Activated CD8-positive, alpha-beta memory T cell treated with anti-CD3 and anti-CD28 coated beads, Interleukin-2, amount 50 U/mL, for 1 hour (primary cell): ENCODE data around the gene PATE3.

ENCODE experiments used
- DNase-seq: peaks from one replicate; pipeline ENCODE4 v3.0.0-alpha.2; 2020; ENCODE audit errors: extremely low read depth

The PATE3 gene, protein sequence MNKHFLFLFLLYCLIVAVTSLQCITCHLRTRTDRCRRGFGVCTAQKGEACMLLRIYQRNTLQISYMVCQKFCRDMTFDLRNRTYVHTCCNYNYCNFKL

DNA sequence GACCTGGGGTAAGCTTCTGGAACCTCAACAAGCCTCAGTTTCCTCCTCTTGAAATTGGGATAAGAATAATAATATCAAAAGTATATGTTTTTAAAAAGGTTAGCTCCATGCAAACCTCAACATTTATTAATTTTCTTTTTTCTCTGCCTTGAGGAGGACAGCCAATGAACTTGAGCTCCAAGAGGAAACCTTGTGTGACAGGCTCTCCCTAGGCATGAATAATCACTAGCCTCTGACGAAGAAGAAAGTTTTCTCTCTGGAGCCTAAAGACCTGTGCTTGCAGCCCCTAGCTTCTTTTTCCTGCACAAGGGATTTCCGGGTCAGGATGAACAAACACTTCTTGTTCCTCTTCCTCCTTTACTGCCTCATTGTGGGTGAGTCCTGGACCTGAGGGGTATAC, at the start of gene PATE3:
Gene PATE3, plus strand, starts transcription at position 301 of the 400 bp plus-strand sequence. Its CDS starts 25 bp downstream, at position 326.
- DNase-seq: no peak

DNA sequence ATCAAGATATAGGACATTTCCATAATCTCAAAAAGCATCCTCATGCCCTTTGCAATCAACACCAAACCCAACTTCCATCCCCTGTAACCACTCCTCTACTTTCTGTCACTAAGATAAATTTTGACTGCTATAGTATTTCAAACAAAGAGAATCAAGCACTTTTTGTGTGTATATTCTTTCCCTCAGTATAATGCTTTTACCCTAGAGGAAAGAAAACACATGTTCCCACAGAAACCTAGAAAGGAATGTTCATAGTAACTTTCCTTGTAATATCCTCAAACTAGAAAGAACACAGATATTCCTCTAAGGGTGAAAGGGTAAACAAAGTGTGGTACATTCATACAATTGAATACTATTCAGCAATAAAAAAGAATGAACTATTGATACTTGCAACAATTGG, 47.3 kb upstream of the PATE3 start:
- no peak for DNase-seq

DNA sequence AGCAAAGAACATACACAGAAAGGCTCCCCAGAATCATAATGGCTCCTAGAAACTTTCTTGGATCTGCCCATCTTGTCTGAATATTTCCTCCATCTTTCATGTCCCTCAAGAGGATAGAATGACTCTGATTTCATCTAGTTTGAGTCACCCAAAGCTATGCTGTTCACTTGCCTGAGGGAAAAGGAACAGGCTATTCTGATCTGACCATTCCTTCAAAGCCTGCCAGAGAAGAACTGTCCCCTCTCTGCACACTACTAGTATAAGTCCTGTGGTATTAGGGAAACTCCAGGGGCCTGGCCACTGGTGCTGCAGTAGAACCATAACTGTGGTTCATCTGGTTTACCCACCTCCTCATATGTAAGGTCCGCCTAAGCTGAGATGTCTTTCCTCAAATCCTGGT, 44.2 kb upstream of the PATE3 start:
- DNase-seq: no peak

DNA sequence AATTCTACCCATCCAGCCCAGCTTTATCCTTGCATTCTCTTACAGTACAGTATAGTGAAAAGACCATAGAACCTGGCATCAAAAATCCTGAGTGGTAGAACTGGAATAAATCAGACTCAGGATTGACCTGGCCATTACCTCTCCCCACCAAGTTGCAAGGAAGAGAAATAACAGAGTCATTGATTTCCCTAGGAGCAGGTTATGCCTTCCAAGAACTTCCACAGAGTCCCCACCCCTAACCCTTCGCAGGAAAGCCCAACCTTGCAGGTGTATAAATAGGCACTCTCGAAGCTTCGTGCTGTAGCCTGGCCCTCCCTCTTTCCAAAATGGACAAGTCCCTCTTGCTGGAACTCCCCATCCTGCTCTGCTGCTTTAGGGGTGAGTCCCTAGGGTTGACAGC, 41.9 kb upstream of the PATE3 start, which contains the start of gene PATE1:
Gene PATE1, plus strand, starts transcription at position 301 of the 400 bp plus-strand sequence. Its CDS starts 26 bp downstream, at position 327.
- DNase-seq: no peak

DNA sequence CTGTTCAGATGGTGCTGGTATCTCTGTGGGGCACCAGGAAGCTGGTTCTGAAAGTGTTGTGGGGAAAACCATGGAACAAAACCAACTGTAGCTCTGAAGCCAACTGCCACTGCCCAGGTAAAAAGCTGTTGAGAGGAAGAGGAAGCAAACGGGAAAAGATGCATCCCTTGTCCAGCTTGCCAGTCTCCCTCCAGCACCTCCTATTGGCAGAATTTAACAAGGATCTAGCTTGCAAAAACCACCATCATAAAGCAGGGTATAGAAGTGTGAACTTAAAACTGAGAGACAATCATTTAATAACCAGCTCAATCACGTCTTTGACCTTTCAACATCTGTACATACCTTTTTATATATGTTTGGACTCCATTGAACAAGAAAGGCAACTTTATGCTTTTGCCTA, 37.3 kb upstream of the PATE3 start:
- DNase-seq: no peak

DNA sequence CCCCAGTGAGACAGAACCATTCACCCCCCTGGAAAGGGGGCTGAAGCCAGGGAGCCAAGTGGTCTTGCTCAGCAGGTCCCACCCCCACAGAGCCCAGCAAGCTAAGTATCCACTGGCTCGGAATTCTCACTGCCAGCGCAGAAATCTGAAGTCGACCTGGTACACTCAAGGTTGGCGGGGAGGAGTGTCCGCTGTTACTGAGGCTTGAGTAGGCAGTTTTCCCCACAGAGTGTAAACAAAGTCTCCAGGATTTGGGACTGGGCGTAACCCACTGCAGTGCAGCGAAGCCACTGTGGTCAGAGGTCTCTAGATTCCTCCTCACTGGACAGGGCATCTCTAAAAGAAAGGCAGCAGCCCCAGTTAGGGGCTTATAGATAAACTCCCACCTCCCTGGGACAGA, 31.9 kb upstream of the PATE3 start:
- DNase-seq: no peak

DNA sequence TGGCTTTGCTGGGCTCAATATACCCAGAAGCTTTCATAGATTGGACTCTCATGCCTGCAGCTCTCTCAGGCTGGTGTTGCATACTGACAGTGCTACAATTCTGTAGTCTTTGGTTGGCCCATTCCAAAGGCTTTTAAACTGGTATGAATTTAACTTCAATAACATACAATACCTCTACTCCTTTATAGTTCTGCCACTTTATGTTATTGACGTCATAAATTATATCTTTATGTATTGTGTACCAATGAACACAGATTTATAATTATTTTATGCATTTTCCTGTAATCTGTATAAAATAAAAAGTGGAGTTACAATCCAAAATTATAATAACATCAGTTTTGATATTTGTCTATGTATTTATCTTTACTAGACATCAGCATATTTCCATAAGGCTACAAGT, 25.5 kb upstream of the PATE3 start:
- no peak for DNase-seq

DNA sequence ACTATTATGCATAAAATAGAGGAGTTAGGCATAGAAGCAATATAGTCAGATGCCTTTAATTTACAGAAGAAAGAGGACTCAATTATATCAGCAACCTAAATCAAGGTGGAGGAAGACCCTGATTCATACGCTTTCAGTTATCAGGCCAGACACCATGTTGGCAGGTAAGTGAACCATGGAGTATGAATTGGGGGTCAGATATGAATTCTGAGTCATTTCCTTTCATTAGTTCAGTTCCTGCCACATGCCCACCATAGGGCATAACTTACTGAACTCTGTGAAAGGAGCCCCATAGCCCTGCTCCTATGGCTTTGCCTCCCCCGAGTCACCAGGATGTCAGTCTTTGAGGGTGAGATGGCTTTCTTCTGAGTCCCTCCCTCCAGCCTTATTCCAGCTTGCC, 24.4 kb upstream of the PATE3 start:
- no peak for DNase-seq

DNA sequence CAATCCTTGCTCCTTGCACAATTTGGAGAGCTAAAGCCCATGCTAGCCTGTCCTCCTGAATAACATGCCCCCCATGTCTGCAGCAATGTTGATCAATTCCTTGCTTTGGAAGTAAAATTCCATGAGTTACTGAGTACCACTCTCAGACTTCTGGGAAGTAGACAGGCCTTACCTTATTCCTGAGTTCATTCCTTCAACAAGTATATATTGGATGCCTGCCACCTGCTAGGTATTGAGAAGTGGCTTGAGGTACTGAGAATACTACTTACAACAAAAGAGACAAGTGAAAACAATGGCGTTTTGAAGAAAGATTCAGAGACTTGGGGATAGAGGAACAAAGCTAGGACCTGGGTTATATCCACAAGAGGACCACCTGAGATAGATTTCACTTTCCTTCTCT, 21.7 kb upstream of the PATE3 start:
- DNase-seq: no peak

DNA sequence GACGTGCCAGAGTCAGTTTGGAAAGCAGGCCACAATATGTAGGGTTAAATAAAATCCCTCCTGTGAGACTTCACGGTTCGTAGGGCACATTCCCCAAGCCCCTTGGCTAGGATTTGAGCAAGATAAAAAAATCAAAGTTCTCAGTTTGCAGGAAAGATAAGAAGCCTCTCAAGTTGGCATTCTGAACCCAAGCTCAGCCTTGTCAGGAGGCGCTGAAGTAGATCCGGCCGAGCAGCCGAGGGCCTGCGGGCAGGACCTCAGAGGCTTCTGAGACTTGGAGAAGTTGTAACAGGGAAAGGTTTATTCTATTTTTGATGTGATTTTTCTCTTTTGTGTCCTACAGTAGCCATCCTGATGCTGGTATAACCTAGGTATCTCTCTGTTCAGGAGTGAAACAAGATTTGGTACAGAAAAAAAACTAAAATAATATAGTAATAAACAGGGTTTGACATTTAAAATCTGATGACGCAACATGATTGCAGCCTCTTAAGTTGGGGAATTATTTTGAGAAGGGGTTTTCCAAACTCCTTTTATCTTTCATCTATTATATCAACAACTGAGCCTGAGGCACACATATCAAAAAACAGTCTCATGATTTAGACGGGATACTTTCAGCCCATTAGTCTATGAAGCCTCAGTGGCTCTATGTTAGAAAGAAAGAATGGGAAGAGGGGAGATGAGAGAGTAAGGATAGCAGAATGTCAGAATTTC, 19.4 kb upstream of the PATE3 start:
- no peak for DNase-seq

DNA sequence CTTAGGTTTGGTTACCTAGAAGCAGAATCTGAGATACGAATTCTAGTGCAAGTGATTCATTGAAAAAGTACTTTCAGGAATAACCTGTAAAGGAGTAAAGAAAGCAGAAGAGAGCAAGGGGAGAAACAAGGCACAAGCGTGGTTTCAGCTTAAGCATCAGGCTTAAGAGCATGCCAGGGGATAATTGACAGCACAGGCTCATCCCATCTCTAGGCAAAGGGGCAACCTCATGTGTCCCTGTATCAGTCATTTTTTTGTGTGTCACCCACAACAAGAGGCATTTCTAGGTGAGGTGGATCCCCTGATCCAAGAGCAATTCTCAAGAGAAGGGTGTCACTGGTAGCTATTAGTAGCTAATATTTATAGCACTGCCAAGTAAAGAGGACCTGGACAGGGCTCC, 17.3 kb upstream of the PATE3 start:
- DNase-seq: no peak

DNA sequence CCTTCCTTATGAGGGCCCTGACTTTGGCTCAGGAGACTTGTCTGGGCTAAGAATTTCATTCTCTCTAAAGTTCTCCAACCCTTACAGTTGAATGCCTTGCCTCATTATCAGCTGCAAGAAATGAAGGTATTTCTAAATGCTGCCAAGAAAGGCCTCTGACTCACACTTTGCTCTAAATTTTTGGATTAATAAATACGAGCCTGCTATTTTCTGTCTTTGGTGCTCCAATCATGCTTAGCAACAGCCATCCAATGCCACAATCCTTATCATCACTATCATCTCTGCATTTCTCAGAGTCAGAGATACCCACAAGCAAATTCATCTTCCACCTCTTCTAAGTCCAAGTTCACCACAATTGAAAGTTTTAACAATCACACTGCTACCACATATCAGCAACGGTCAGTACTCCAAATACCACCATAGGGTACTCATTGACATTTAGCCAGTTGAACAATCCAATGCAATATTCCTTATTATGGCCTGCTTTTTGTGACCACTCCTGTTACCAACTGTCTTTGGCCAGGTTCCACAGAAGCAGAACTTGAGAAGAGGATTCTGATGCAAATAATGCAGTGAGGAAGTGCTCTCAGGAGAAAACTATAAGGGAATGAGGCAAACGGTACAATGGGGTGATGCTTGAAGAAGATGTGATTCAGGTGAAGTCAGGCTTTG, 15.0 kb upstream of the PATE3 start:
- DNase-seq: no peak

DNA sequence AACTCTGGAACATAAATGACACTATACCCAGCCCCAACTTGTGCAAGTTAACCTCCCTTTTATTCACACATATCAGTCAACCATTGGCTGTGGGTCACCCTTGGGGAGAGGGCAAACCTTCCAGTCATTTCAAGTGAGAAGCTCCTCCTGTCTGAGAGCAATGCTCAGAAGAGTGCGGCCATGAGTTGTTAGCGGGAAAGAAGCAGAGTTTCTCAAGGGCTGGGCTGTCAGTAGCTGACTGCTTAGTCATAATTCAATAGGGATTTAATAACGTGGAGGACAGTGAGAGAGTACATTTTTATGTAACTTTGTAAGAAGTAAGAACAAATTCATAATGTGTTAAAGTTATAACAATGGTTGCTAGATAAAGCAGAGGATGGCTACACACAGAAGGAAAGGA, 14.4 kb upstream of the PATE3 start:
- DNase-seq: no peak

DNA sequence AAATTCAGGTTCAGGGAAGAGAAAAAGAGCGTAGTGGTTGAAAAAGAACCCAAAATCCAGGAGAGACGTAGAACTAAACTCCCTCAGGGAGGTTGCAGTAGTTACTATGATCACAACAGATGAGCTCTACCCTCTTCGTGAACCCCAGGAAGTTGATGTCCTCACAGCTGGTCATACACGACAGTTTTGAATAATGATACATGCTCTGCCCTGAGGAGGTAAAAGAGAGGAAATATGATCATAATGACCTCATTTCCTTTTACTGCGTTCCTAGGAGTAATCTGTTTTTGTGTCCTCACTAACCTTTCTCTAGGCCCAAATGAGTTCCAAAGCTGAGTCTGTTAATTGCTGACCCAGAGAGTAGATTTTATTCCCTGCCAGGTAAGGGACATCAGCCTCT, 10.6 kb upstream of the PATE3 start:
- no peak for DNase-seq

DNA sequence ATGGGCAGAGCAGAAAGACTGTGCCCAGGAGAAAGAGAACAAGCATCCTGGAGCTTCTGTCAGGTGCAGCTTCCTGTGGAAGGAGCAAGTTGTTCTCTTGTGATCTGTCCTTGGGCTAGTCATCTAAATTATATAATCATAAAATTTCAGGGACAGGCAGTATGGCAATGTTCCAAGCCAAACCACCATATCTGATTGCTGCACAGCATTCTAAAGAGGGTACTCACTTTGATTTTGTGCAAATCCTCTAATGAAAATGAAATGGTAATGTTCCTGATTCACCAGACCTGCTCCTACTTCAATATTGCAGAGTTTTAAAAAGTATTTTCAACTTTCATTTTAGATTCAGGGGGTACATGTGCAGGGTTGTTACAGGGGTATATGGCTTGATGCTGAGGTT, 9.2 kb upstream of the PATE3 start, which contains the start of gene PATE2:
Gene PATE2, minus strand, starts transcription at position 101 of the 400 bp plus-strand sequence. Its CDS starts 55 bp downstream, at position 46.
- DNase-seq: no peak

DNA sequence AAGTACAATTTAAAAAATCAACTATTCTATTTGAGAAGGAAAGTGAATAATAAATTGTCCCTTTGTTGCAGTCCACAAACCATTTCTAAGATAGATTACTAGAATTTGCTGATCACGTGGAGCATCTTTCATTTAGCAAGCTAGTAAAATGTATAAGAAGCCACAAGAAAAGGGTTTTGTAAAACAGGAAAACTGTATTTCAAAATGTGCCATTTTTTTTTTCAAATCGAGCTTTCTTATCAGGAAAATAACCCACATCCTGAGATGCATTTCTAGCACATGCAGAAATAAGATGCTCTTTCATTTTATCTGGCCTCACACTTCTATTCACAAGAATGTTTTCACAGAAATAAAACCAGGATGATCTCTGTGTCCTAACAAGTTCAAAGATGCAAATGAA, 3.2 kb upstream of the PATE3 start:
- no peak for DNase-seq

DNA sequence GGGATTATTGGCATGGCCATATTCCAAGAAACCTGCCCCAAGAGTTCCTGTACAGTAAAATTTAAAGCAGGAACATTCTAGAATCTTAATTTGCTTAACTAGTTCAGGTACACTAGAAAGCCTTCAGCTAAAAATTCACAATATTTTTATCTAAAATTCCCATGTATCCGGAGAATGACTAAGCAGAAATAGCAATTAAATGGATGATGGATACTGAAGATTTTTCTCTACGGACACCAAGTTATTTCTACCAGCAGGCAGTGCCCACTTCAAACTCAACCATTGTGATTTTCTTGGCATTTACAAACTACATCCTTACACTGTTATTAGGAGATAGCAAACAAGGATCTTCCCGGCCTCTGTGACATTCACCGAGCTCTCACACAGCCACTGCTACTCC, 2.9 kb downstream of the PATE3 start:
- DNase-seq: no peak

DNA sequence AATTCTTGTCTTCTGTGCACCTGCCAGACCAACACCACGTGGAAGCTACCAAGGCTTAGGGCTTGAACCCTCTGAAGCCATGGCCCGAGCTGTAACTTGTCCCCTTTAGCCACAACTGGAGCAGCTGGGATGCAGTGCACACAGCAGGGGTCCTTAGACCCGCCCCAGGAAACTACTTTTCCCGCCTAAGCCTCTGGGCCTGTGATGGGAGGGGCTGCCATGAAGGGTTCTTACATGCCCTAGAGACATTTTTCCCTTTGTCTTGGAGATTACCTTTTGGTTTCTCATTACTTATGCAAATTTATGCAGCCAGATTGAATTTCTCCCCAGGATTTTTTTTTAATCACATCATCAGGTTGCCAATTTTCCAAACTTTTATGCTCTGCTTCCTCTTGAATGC, 9.7 kb downstream of the PATE3 start:
- DNase-seq: no peak

DNA sequence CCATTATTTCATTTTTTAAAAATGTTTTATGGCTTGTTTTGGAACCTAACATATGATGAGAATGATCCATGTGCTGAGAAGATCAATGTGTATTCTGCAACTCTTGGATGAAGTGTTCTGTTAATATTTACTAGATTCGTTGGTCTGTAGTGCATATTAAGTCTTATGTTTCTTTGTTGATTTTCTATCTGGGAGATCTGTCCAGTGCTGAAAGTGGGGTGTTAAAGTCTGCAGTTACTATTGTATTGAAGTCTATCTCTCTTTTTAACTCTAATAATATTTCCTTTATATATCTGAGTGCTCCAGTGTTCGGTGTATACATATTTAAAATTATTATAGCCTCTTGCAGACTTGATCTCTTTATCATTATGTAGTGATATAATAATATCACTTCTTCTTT, 11.9 kb downstream of the PATE3 start:
- no peak for DNase-seq

DNA sequence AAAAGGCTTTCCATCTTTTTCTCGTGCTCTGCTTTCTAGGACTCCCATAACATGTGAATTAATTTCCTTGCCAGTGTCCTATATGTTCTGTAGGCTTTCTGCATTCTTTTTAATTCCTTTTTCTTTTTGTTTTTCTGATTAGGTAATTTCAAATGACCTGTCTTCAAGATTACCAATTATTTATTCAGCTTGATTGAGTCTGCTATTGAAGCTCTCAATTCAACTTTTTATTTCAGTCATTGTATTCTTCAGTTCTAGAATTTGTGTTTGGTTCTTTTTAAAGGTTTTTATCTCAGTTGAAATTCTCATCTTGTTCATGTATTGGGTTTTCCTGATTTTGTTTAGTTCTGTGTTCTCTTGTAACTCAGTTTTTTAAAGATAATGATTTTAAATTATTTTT, 14.5 kb downstream of the PATE3 start:
- no peak for DNase-seq

DNA sequence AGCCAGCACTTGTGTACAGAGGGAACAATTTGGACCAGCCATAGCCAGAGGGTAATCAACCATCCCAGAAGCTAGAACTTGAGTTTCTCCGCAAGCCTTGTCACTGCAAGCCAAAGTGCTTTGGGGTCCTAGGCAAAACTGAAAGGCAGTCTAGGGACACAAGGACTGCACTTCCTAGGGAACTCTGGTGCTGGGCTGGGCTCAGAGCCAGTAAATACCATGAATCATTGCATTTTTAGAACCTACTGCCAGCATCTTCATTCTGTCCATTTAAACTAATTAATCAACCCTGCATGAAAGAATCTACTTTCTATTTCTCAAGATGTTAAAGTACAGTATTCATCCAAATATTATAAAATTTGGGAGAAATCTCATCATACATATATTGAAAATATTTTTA, 20.0 kb downstream of the PATE3 start:
- no peak for DNase-seq

DNA sequence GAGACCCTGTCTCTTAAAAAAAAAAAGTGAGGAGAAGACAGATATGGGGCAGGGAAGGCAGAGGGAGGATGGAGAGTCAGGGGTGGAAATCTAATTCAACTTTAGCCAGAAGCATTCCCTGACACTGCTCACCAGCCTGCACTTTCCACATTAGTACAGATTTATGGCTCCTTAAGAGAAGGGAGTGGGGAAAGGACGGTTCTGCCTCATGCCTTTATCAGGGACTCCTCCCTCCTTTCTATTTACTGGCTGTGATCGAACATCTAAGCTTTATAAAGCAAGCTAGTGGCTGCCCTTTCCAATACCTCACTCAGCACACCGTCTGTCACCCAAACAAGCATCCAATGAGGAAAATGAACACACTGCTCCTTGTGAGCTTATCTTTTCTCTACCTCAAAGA, 45.1 kb downstream of the PATE3 start, which contains the start of gene PATE4:
Gene PATE4, plus strand, starts transcription at position 301 of the 400 bp plus-strand sequence. Its CDS starts 44 bp downstream, at position 345.
- DNase-seq: no peak

DNA sequence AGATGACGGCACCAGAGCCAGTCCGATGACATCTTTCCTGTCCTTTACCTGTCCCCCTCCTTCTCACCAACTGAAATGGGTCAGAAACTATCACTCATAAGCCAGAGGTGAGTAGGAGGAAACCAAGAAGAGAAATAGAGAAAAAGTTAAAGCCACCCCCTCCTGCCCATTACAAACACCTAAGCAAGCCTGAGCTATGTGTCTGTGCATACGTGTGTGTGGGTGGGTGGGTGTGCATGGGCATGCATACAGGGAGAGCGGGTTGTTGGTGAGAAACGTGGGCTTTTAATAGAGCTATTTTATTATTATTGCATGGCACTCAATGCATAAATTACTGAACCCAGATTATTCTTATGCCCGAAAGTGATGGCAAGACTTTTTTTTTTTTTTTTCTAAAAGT, 47.8 kb downstream of the PATE3 start:
- no peak for DNase-seq
